Body of pancreas (tissue), 4 donors: Measurements from ENCODE around the gene NBEA.

Experiments used
- CTCF ChIP-seq, 7 experiments: fragments of 450-650 bp in 4 of 7; fragments of 200-600 bp in 3 of 7; sonication (generic) in 3 of 7; IDR thresholded peaks; one replicate each; pipeline ENCODE4 v1.5.1; 2016 to 2019; ENCODE audit warnings: antibody characterized with exemption in 7 of 7
- POLR2A ChIP-seq, 3 donors: fragments of 450-650 bp; IDR thresholded peaks; one replicate each; pipeline ENCODE4 v1.6.1; 2016; ENCODE audit warnings: antibody characterized with exemption in 3 of 3, mild to moderate bottlenecking in 2 of 3

- TF ChIP-seq POLR2A (IDR thresholded peaks at IDR 0.05) (no peak), CTCF (IDR thresholded peaks at IDR 0.05) (no peak)
Measured at GRCh38 chr13:35695448-35695770, 753.3 kb downstream of the NBEA start.
